WI38 (cell line): Measurements from ENCODE around the gene LDLRAD2.

ENCODE experiments used
- H3K4me3 ChIP-seq: 2 replicates; pipeline ENCODE4 v1.5.1; 2011; ENCODE audit warnings: low read depth, mild to moderate bottlenecking, control low read depth, low read length
- TF ChIP-seq, protein P1 (sequence below): IDR thresholded peaks from 2 replicates; pipeline ENCODE4 v1.5.1; 2012; ENCODE audit warnings: low read depth, mild to moderate bottlenecking, control low read depth, low read length

Gene LDLRAD2

DNA sequence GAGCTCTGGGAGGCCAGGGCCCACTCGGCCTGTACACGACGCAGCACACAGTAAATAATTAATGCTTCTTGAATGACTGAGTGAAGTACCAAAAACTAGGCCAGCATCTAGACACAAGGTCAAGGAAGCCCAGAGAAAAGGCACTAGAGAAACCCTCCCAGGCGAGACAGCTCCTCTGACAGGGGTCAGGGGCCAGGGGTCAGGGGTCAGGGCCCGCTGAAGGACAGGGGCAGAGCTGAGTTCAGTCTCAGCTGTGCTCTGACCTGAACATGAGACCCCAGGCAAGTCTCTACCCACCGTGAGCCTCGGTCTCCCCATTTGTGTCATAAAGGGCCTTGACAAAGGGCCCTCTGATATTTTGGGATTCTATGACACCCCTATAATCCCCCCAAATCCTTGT, 56.4 kb downstream of the LDLRAD2 start:
- TF ChIP-seq, protein P1, sequence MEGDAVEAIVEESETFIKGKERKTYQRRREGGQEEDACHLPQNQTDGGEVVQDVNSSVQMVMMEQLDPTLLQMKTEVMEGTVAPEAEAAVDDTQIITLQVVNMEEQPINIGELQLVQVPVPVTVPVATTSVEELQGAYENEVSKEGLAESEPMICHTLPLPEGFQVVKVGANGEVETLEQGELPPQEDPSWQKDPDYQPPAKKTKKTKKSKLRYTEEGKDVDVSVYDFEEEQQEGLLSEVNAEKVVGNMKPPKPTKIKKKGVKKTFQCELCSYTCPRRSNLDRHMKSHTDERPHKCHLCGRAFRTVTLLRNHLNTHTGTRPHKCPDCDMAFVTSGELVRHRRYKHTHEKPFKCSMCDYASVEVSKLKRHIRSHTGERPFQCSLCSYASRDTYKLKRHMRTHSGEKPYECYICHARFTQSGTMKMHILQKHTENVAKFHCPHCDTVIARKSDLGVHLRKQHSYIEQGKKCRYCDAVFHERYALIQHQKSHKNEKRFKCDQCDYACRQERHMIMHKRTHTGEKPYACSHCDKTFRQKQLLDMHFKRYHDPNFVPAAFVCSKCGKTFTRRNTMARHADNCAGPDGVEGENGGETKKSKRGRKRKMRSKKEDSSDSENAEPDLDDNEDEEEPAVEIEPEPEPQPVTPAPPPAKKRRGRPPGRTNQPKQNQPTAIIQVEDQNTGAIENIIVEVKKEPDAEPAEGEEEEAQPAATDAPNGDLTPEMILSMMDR = no peak
- no peak overlapping the region for H3K4me3 ChIP-seq

GRCh38 chr1:21868941-21869454, 56.9 kb downstream of the LDLRAD2 start:
- TF ChIP-seq, protein P1 = no peak
- no peak overlapping the region for H3K4me3 ChIP-seq

GRCh38 chr1:21869620-21870121, 57.6 kb downstream of the LDLRAD2 start:
- TF ChIP-seq, protein P1 = no peak

DNA sequence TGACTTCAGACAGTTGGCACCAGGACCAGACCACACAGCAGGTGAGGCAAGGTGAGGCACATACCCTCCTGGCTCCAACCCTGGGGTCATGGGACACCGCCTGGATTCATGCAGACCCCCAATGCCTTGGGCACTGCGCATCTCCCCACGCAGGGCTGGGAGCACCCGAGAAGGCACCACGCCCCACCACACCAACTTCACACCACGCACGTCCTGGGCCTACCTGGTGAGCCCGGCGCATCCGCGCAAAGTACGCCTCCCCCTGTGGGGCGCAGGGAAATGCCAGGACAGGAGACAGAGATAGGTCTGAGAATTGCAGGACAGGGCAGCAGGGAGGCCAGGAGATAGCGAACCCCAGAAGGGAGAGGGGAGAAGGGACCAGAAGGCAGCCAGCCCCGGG, 58.5 kb downstream of the LDLRAD2 start:
- TF ChIP-seq, protein P1 = no peak
- H3K4me3 ChIP-seq = no peak overlapping the region

More at GRCh38 chr1:21869620-21870121, 57.6 kb downstream of the LDLRAD2 start:
- H3K4me3 ChIP-seq = no peak overlapping the region

DNA sequence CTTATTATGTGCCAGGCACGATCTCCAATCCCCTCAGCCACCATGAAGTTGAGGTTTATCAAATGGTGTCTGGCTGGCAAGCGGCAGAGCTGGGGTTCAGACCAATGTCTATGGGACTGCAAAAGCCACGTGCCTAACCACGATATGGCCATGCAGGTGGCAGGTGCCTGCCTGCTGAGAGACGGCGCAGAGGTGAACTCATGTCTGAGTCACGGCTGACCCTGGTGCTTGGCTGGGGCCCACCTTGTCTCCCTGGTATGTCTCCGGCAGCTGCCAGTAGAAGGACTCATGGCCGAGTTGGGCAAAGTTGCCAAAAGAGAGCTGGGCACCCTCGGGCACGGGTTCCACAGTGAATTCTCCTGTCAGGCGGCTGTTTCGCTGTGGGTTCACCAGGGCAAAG, 59.9 kb downstream of the LDLRAD2 start:
- no peak overlapping the region for H3K4me3 ChIP-seq
- TF ChIP-seq, protein P1 = no peak

DNA sequence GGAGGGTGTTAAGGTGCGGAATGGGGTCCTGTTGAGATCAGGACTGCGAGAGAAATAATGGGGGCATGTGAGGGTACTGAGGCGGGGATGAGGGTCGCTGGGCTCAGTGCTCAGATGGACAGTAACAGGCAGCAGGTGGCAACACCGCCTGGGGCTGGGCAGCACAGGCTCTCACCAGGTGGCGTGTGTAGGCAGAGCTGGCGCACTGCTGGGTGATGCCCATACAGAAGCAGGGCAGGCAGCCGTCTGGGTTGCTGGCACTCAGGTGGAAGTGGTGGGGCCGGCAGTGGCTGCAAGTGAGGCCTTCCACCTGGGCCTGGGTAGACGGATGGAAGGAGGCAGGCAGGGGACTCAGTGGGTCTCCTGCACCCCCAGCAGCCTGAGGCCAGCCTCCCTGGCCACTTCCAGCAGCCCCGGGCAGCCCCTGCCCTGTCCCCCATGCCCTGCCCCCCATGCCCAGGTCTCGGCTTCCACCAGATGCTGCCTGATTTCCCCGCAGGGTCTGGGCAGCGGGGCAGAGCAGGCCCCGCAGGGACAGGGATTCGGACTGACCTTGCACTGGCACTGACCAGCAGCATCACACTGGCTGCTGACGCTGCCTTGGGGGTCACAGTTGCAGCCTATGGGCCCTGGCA, 60.5 kb downstream of the LDLRAD2 start:
- TF ChIP-seq, protein P1 = no peak
- H3K4me3 ChIP-seq = no peak overlapping the region

DNA sequence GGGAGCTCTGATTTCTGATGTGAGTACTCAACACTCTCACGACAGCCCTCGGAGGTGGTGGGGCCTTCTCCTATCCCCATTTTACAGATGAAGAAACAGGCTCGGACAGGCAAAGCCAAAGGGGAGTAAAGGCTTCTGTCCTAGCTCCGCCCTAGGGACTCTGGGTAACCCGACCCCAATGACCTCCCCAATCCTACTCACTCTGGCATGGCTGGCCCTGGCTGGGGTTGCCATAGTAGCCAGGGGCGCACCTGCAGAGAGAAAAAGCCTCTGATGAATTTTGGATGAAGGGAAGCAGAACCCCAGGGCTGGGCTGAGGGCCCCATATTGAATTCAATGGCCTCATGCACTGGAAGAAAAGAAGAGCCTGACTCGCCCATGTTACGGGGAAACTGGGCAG, 61.1 kb downstream of the LDLRAD2 start:
- TF ChIP-seq, protein P1 = no peak
- no peak overlapping the region for H3K4me3 ChIP-seq
